ENCODE results near the gene WIPF1.

Gene WIPF1

GRCh38 chr2:174597345-174598047 is at the start of gene WIPF1:
Gene WIPF1 (minus strand): TSS chr2:174597804. CDS start chr2:174585573, 12,231 bp downstream.
- DNase-seq = peak; percentile 75

- no peak for DNase-seq
Measured at GRCh38 chr2:174645296-174645695, 47.7 kb upstream of the WIPF1 start.

DNA sequence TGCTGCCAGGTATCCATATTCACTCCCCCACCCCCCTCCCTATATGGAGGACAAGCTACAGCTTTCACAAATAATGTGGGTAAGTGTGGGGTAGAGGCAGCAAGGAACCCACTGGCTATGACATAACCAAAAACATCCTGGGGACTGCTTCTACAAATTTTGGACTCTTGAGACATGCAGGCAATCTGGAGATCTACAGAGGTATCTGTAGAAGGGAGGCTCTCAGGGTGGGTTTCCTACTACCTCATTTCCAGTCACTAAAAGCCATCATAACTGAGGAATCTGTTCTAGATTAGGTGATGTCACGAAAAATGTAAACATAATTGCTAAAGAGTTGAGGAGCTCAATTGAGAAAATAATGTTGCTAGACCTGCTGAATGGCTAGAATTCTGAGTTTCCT is 46.8 kb upstream of the WIPF1 start:
- DNase-seq = no peak

GRCh38 chr2:174643356-174643755 is 45.8 kb upstream of the WIPF1 start:
- DNase-seq = no peak

DNA sequence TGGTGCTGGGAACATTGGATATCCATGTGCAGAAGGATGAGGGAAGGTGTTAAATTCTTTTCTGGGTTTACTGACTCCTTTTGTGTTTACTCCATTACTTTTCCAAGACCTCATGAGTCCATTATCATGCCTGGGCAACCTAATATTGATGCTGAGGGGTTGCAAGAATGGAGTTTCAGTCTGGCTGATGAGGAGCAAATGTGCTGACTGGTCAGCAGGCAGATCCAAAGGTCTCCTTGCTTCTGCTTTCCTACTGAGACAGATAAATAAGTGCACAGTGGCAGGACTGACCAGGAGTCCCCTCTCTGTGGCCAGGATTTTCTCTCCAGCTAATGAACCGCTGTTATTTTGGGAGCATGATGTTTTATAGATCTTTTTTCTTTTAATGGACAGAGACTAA is 43.6 kb upstream of the WIPF1 start:
- no peak for DNase-seq

DNA sequence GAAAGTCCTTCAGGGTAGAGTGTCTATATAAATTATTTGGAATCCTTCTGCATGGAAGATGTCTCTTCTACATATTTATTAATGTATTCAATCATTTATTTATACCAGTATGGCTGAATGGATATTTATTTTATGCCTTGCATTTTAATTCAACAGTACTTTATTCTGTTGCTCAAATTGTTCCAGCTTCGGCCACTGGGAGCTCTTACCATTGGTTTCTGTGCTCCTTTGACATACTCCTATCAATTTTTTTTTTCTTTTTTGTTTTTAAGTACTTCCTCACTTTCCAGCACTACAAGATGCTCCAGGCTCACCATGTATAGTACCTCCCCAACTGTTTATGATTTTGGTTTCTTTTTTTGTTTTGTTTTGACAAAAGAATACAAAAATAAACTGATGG is 39.4 kb upstream of the WIPF1 start:
- no peak for DNase-seq

DNA sequence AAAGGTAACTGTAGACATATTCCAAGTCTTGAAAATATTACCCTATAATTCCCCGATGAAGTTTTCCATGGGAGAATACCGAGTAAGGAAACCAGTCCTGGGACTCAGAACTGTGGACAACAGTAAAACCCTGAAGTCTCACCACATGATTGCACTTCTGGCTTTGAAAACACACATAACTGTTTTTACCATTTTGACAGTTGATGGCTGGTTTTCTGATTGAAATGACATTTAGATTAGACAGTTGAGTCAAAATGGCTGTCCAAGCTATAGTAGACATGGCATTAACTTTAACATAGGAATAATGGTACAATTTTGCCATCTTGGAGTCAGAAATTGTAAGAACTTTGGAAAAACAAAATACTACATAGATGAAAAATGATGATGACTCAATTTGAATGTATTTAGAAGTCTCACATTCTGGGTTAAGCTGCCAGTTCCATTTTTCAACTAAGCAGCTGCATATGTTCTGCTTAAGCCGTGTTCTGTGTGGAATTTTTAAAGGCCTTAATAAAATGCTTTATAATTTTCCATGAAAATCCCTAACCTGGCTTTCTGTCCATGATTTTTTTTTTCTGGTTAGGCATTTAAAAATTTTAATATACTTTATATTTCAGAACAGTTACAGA is 38.3 kb upstream of the WIPF1 start:
- DNase-seq = no peak

DNA sequence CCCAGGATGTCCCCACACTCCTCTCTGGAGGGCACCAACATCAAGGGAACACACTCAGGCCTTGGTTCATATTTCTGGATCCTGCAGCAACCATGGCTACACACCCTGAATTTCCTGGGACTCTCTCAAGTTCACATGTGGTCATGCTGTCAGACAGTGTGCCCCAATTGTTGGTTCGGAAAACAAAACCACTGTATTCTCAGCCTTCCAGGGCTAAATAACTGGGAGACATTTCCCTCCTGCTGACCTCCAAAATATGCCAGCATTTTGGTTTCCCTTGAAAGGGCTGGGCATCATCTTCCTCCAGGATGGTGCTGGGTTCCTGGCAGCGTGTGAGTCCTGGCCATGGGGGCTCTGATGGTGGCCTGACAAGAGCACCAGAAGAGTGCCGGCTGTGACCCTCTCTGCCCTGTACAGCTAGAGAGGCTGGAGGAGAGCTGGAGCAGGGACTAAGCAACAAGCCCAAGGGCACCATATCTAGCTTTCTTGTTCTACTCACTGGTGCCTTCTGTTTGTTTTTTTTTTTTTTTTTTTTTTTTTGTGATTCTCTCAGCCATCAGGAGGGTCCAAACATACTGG is 37.5 kb upstream of the WIPF1 start:
- no peak for DNase-seq

DNA sequence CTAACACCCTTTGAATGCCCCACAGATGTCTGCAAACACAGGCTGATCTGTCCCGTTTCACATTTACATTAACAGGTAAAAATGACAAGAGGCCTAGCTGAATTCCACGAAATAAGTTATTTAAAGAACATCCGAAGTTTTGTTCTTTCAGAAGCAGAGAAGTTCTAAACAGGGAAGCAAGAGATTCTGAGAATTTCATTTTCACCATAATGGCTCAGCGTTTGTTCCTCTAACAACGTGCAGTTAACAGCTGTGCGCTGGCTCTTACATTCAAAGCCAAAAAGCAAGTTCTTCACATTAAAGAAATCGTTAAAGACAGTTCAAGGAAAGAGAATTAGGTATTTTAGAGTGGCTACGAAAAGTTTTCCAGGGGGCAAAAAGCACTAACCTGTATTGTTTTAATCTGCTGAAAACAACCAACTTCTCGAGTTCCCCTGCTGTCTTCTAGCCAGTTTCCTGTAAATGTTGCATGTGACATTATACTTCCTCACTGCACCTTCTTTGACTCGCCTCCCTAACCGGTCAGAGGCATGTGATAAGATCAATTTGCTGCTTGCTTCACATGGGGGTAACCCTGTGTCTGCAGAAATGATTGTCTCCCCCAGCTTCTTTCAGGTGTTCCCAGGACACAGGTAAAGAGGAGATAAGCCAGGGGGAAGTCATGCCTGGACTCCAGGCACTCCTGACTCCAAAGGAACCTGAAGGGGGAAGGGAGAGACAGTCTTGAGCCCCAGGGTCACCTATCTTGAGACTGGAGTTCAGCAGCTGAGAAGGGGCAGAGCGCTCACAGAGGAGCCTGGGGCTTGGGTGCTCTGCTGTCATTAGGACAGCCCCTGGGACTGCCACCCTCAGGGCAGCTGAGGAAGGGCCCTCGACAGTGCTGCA is 36.8 kb upstream of the WIPF1 start:
- peak; percentile 77 for DNase-seq

DNA sequence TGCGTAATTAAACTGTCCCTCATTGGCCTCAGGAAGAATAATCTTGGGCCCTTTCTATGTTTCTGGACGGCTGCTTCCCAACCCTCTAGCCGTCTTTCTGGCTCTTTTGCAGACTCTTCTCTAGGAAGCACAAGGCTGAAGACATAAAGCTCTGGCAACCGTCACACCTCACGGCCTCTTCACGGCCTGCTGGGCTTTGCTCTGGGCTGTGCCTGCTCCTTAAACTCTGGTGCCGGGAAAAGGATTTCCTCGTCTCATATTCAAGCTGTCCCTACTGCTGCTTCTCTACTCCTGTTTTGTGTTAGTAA is 36.0 kb upstream of the WIPF1 start:
- no peak for DNase-seq

DNA sequence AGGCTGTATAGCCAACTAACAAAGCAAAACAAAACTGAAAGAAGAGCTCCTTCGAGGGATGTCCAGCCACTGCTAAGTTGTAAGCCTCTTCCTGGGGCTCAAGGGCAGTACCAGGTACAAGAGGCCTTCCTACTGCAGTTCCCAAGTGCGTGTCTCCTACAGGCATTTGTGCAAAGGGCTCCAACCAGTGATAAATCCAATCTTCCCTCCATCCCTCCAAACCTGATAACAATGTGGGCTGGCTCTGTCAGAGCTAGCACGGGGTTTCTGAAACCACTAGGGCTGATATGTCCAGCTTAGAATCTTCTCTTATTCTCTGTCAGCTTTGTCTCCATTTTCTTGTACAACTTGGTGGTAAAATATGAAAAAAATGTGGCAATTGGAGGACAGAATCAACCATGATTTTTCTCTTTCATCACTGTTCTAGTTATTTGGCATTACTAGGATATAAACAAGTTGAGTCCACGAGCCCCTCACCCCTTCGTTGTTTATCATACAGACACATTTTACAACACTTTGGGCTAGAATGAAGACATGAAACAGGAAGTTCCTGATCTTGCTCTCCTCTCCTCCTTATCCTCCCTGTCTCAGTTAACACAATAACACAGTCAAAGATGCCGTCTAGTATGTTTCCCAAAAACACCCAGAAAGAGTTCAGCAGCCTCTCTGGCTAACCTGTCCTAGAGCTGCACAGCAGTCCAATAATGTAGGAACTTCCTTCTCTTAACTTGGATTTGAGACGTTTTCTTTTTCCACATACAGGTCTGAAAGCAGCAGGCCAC is 35.4 kb upstream of the WIPF1 start:
- DNase-seq = no peak

DNA sequence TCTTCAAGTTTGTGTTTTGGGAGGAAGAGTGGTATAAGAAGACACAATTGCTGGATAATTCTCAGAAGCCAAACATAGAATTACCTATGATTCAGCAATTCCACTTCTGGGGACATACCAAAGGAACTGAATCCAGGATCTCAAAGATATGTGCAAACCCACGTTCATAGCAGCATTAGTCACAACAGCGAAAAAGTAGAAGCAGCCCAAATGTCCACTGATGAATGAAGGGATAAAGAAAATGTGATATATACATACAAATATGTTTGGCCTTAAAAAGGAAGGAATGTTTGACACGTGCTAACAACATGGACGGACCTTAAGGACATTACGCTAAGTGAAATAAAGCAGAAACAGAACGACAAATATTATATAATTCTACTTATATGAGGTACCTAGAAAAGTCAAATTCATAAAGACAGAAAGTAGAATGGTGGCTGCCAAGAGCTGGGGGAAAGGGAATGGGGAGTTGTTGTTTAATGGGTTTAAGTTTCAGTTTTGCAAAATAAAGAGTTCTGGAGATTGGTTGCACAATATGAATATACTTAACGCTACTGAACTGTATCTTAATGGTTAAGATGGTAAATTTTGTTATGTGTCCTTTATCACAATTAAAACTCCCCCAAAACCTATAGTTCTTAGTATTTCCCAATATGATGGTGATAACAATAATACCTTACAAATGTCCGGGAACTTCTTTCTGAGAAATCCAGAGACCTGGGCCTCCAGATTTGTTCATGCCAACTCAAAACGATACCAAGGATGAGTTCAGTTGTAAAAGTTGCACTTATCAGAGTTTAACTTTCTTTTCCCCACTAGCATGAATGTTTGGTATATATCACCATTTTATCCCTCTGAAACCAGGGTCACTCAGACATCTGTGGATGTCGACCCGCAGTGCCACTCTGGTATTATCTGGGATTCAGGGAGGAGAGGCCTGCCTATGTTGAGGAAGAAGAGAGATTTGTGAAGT is 33.7 kb upstream of the WIPF1 start:
- DNase-seq = no peak

DNA sequence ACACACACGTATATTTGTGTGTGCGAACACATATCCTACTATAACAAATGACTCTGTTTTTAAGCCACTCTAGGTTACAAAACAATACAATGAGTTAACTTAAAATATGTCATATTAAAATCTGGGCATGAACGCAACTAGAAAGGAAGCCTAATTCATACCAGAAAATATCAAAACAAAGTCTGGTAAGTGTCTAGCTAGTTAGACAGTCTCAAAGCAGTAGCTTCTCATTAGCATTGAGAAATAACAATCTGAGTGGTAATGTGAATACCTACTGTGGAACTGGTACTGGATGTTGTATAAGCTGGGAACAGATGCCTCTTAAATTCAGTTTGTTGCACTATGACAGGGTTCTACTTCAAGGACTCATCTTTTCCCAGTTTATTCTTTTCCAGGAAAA is 32.5 kb upstream of the WIPF1 start:
- DNase-seq = no peak

DNA sequence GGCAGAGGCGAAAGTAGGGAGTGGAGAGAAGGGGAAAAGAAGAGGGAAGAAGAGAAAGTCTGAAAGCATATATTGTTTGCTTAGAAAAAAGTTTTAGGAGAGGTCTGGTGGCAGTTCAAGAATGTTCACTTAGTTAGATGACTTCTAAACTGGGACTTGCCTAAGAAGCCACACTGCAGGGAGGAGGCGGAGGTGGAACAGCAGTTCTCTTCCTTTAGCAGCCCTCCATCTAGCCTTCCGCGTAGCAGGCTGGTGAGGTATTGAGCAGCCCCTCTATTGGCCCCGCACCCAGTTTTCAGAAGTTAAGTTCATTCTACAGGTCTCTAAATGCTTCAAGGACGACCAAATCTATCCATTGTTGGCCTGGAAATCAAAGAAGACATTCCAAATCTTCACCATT is 31.9 kb upstream of the WIPF1 start:
- no peak for DNase-seq

DNA sequence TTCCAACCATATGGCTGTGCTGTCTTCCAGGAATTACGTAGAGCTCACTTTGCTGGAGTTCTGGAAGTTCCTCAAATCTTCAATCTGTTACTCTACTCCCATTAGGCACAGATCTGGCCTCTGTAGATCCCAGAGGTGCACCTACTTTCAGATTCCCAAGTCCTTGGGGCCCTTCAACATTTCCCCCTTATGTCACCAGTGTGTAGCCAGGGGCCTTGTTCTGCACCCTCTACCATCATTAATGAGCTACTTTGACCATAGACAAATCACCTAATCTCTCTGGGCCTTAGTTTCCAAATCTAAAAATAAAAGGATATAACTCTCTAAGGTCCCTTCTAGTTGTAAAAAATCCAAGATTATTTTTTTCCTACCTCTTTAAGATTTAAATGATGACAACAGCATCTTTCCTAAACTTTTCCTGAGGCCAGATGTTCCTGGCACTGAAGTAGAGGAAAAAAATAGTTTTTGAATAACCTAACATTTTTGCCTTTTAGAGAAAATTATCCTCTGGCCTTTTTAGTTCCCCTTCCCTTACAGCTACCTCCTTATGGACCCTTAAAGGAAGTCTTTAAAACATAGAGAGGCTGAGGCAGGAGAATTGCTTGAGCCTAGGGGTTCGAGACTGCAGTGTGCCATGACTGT is 31.0 kb upstream of the WIPF1 start:
- DNase-seq = no peak

DNA sequence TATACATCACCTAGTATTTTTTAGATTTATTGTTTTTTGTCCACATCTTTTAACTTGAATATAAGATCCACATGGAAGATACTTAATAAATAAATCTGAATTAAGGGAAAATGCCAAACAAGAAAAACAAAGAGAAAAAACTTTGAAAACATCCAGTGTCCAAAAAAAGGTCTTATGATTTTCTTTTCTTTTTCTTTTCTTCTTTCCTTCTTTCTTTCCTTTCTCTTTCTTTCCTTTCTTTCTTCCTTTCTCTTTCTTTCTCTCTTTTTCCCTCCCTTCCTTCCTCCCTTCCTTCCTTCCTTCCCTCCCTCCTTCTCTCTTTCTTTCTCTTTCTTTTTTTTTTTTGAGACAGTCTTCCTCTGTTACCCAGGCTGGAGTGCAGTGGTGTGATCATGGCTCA is 29.6 kb upstream of the WIPF1 start:
- DNase-seq = no peak

- no peak for DNase-seq
Measured at GRCh38 chr2:174624895-174625430, 27.4 kb upstream of the WIPF1 start.

GRCh38 chr2:174623690-174624089 is 26.1 kb upstream of the WIPF1 start:
- DNase-seq = no peak

GRCh38 chr2:174623106-174623637 is 25.6 kb upstream of the WIPF1 start:
- no peak for DNase-seq

DNA sequence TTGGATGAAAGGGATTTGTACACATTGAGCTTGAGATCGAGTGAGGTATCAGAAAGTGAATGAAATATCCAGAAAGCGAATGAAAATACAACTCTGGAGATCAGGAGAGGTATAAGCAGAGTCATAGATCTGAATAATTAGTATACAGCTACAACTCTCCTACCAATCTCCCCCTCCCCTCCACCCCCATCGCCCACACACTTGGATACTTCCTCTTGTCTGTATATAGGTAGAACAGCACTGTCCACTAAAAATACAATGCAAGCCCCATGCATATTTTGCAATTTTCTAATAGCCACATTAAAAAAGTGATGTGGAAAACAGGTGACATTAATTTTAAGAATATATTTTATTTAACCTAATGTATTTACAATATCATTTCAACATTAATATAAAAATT is 23.7 kb upstream of the WIPF1 start:
- no peak for DNase-seq

DNA sequence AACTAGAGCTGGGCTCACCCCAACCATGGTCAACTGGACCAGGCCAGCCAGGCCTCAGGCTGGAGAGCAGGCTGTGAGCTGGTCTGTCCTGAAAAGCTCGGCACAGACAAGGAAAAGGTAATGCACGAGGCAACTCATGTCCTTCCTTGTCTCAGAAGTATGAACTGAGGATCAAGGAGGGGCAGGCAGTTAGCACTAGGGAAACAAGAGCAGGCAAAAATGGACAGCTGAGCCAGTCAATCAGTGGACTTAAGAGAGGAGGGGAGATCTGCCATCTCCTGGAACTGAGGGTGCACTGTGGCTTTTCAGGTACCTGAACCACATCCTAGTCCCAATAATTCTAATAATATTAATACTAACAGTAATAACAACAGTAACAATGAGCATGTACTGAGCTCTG is 20.6 kb upstream of the WIPF1 start:
- DNase-seq = no peak
